HG02588 (cell line): ENCODE data around the gene ARFGAP1.
"Not testable (repeated sequence)": the region's sequence is repeated elsewhere in the genome, so short reads cannot be mapped to it uniquely, and the experiment has no call there.

Experiments used
- ATAC-seq: cut with Tn5 transposase; IDR thresholded peaks from one replicate; pipeline ENCODE4 v1.9.1; 2021; ENCODE audit warnings: mild to moderate bottlenecking, moderate library complexity; ENCODE audit not compliant: unreplicated experiment

Gene ARFGAP1

DNA sequence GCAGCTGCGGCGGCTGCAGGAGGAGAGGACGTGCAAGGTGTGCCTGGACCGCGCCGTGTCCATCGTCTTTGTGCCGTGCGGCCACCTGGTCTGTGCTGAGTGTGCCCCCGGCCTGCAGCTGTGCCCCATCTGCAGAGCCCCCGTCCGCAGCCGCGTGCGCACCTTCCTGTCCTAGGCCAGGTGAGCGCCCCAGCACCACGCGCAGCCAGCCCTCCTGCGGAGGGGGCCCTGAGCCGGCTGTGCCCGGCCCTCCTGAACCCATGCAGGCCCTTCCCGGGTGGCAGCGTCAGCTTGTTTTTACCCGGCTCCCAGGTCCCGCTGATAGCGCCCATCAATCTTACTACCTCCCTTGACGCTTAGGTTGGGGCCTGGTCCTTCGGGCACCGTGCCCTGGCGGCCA, 33.2 kb upstream of the ARFGAP1 start:
- ATAC-seq: no peak

DNA sequence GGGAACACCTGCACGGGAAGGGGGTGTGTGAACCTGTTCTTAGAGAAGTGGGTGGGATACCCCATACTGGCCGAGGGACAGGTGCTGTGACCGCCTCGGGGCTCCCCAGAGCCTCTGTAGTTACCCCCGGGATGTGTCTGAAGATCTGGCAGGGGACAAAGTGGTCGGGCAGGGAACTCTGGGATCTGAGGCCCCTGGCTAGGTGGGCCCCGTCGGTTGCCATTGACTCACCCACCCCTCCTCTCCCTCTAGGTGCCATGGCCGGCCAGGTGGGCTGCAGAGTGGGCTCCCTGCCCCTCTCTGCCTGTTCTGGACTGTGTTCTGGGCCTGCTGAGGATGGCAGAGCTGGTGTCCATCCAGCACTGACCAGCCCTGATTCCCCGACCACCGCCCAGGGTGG, 32.6 kb upstream of the ARFGAP1 start:
- ATAC-seq: no peak

DNA sequence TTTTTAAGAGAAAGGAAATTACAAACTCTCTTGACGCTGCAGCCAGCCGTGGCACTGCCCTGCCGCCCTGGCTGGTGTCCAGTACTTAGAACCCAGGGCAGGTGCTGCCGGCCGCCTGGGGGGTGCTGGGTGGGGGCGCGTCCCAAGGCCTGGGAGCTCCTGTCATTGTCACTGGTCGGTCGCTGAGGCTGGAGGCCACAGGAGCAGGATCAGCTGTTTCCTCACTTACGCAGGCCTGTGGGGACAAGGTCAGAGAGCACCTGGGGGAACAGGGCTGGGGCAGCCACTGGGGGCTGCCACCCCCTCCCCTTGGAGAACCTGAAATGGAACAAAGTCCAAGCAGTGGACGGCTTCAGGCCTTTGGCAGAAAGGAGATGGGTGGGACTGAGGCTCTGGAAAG, 31.3 kb upstream of the ARFGAP1 start:
- ATAC-seq: no peak

DNA sequence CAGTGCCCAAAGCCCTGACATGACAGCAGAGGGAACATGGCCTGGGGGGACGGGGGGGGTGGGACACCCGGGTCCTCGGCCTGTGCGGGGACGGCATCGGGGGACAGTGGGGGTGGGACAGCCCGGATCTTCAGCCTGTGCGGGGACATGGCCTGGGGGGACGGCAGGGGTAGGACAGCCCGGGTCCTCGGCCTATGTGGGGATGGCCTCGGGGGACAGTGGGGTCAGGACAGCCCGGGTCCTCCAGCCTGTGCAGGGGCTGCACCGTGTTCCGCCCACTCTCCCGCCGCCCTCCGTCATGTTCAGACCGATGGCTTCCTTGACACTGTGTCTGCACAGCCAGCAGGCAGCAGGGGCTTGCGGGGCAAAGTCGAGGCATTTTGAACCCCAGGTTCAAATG, 29.9 kb upstream of the ARFGAP1 start:
- ATAC-seq: no peak

DNA sequence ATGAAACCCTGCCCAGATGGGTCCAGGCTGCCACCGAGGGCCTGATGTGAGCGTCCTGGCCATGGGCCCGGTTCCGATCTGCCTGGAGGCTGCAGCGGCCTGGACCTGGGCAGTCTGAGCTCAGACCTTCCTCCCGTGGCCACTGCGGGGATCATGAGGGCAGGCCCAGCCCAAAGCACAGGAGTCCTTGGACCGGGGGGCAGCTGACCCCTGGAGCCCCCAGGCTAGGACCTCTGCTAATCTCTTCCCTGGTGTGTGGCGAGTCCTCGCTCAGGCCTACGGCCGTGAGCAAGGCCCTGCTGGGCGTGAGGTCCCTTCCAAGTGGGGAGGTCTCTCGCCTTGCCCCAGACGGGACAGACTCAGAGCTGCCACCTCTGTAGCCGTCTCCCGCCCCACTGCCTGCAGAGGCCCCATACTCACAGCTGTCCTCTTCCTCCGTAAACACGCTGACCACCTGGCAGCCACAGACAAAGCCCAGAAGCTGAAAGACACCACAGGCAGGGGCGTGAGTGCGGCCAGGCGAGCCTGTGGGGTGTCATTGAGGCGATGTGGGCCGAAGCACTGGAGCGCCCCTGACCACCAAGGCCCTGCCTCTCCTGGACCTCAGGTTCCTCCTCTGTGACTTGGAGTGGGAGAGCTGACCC, 28.9 kb upstream of the ARFGAP1 start:
- ATAC-seq: no peak

DNA sequence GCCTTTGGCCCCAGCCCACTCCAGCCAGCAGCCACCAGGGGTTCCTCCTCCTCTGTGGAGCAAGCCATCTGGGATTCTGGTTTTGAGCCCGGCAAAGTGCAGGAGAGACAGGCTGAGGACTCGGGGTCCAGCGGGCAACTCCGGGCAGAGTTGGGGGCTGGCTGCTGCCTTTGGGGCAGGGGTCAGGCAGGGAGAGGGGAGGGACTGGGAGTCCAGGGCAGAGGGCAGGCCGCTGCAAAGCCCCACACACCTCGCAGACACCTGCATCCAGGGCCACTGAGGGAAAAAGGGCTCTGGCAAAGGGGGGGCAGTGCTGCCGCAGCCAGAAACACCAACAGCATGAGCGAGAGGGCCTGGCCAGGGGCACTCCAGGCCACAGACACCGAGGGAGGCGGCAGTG, 28.1 kb upstream of the ARFGAP1 start:
- no peak for ATAC-seq

DNA sequence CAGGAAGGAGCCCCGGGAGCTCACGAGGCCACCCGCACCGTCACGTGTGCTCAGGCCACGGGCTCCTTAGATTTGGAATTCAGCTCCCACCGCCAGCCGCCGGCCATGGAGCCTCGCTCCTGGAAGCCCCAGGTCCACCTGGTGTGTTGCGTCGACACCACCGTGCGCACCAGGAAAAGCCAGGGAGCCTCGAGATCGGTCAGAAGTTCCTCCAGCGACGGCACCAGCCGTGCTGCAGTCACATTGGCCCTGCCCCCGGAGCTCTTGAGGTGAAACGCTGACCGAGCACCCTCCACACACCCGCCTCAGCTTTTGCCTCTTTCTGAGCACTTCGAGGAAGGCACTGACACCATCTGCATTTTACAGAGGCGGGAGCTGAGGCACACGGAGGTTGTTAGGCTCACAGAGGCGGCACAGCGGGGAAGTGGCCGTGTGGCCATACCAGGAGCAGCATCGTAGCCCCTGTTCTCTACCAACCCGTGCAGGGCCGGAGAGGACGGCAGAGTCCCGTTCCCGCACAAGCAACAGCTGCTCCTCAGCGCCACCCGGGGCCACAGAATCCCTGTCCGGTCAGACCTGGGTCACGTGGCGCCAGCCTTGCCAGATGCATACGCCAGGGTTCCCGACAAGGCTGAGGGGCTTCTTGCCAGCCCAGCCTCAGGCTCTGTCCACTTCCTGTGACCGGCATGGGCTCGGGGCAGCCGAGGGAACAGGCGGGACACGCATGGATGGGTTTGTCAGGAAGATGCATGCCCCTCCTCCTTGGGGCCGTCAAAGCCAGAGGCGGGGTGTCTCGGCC, 25.9 kb upstream of the ARFGAP1 start:
- ATAC-seq: no peak

GRCh38 chr20:63247671-63248228, 24.9 kb upstream of the ARFGAP1 start:
- no peak for ATAC-seq

DNA sequence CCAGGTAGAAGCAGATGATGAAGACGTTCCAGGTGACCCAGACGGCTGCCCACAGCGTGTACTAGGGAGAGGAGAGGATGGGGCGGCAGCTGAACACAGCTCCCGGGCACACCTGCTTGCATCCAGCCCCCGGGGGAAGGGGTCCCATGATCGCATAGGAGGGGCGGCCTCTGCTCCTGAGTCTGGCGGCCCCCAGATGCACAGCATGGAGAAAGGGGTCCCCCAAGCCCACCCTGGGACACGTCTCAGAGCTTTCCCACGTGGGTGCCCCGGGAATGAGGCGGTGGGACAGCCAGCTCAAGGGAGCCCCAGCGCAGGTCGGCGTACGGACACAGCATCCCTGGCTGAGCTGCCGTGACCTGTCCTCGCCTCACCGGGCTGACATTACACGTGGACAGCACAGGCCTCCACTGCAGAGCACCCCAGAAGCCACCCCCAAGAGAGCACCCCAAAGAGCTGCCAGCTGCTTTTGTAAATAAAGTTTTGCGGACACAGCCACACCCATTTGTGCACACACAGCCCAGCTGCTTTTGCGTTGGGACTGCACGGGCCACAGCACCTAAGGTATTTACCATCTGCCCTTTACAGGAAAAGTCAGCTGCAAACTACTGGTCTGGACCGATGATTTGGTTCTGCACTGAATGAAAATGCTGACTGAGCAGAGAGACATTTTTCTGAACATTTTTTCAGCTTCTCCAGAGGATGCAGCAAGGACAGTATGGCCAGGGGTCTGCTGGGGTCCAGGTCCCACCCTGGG, 23.6 kb upstream of the ARFGAP1 start:
- ATAC-seq: no peak

GRCh38 chr20:63249891-63250290, 22.7 kb upstream of the ARFGAP1 start:
- no peak for ATAC-seq

DNA sequence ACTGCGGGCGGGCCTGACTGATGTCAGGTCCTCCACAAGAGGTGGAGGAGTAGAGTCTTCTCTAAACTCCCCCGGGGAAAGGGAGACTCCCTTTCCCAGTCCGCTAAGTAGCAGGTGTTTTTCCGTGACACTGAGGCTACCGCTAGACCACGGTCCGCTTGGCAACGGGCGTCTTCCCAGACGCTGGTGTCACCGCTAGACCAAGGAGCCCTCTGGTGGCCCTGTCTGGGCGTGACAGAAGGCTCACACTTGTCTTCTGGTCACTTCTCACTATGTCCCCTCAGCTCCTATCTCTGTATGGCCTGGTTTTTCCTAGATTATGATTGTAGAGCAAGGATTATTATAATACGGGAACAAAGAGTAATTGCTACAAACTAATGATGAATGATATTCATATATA, 21.3 kb upstream of the ARFGAP1 start:
- ATAC-seq: not testable (repeated sequence)

GRCh38 chr20:63252284-63252711, 20.3 kb upstream of the ARFGAP1 start:
- ATAC-seq: no peak

DNA sequence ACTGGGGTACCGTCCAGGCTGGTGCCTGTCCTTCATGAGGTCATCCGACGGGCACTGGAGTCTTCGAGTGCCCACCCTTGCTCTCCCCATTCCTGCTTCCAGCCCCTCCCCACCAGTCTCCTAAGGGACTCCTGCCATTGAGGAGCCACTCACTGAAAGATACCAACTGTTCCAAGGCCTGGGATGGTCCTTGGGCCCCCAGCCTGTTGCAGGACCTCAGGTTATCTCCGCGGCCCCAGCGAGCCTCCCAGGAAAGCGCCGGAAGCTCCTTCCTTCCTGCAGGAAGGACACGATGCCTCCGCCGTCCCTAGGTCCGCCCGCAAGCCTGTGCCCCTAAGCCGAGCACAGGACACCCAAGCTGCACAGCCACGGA, 19.6 kb upstream of the ARFGAP1 start:
- no peak for ATAC-seq

- ATAC-seq: no peak
These were observed 19.0 kb upstream of the ARFGAP1 start for GRCh38 chr20:63253438-63254231.

- no peak for ATAC-seq
These were observed 18.4 kb upstream of the ARFGAP1 start, which contains the start of gene NKAIN4 for GRCh38 chr20:63254232-63254605. NKAIN4 (minus strand) TSS chr20:63254463; CDS start chr20:63254450, 13 bp downstream.

- ATAC-seq: no peak
These were observed 17.8 kb upstream of the ARFGAP1 start for GRCh38 chr20:63254606-63255384.

- no peak for ATAC-seq
These were observed 16.5 kb upstream of the ARFGAP1 start for GRCh38 chr20:63255931-63256704.

DNA sequence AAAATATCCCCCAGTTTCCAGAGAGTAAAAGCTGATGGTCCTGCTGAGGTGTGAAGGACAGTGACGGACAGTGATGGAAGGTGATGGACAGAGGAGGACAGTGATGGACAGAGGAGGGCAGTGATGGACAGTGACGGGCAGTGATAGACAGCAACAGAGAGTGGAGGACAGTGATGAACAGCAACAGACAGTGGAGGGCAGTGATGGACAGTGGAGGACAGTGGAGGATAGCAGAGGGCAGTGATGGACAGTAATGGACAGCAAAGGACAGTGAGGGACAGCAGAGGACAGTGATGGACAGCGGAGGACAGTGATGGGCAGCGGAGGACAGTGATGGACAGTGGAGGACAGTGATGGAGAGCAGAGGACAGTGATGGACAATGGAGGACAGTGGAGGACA, 15.7 kb upstream of the ARFGAP1 start:
- no peak for ATAC-seq

DNA sequence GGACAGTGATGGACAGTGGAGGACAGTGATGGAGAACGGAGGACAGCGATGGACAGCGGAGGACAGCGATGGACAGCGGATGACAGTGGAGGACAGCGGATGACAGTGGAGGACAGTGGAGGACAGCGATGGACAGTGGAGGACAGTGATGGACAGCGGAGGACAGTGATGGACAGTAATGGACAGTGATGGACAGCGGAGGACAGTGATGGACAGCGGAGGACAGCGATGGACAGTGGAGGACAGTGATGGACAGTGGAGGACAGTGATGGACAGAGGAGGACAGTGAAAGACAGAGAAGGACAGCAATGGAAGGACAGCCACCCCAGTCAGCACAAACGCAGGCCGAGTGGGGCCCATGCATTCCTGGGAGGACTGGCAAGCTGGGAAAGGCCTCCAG, 15.0 kb upstream of the ARFGAP1 start:
- ATAC-seq: no peak
